A549 (cell line): Measurements from ENCODE around the gene KISS1. TPM values are rescaled to one million over a fixed set of nuclear protein-coding genes. Genes with fewer than 3 reads are reported as not detected.

Experiments used
- ATAC-seq, 2 experiments: fragments of 200-7000 bp in 1 of 2; fragments of >200 bp in 1 of 2; cut with Nextera tagmentation in 1 of 2; cut with Tn5 transposase in 1 of 2; 3 replicates each; pipeline versions ENCODE4 v1.8.0 to v1.9.1; 2018 to 2020; ENCODE audit warnings: mild to moderate bottlenecking in 1 of 2, moderate library complexity in 1 of 2
- CTCF ChIA-PET: fragments of 300-600 bp; sonication (Branson Sonifier 250); formaldehyde crosslinking; extraction: SDS; loops from one replicate; lab custom pipeline; 2021; ENCODE audit warnings: antibody characterized with exemption, inconsistent platforms; lab: Yijun Ruan, JAX
- POLR2A ChIA-PET: fragments of 350-600 bp; formaldehyde crosslinking; extraction: SDS; loops from one replicate; lab custom pipeline; 2021; ENCODE audit warnings: antibody characterized with exemption, inconsistent platforms; lab: Yijun Ruan, JAX
- DNase-seq, 2 experiments: peaks; one replicate each; pipeline versions ENCODE4 v3.0.0 to v3.0.0-alpha.2; 2011 to 2016; ENCODE audit warnings: low read depth in 1 of 2, low spot score in 1 of 2
- FAIRE-seq: peaks from 2 replicates; lab custom pipeline; 2011; peaks lifted over from hg19 to GRCh38; lab: Jason Lieb, UNC
- H3K27ac ChIP-seq, 2 experiments: fragments of >200 bp; sonication (Bioruptor Twin); formaldehyde crosslinking; 3 replicates each; pipeline ENCODE4 v1.5.1; 2016 to 2017
- H3K4me1 ChIP-seq: fragments of >200 bp; sonication (Bioruptor Twin); formaldehyde crosslinking; 3 replicates; pipeline ENCODE4 v1.6.1; 2016
- H3K4me2 ChIP-seq: fragments of >200 bp; sonication (Bioruptor Twin); formaldehyde crosslinking; 3 replicates; pipeline ENCODE4 v1.6.1; 2016
- H3K4me3 ChIP-seq: fragments of >200 bp; sonication (Bioruptor Twin); formaldehyde crosslinking; 3 replicates; pipeline ENCODE4 v1.5.1; 2016
- H3K9me3 ChIP-seq: fragments of >200 bp; sonication (Bioruptor Twin); formaldehyde crosslinking; 3 replicates; pipeline ENCODE4 v1.6.1; 2016
- CBX2 ChIP-seq: fragments of 200-600 bp; sonication (generic); IDR thresholded peaks from 2 replicates; pipeline ENCODE4 v1.6.1; 2016; ENCODE audit warnings: low read depth, mild to moderate bottlenecking, borderline replicate concordance
- CBX8 ChIP-seq: fragments of 200-600 bp; sonication (generic); IDR thresholded peaks from 2 replicates; pipeline ENCODE4 v1.6.1; 2016
- CHD4 ChIP-seq: fragments of 200-600 bp; sonication (generic); IDR thresholded peaks from 2 replicates; pipeline ENCODE4 v1.6.1; 2016; ENCODE audit warnings: antibody characterized with exemption, mild to moderate bottlenecking, borderline replicate concordance
- ELK1 ChIP-seq: fragments of 150-350 bp; IDR thresholded peaks from 2 replicates; pipeline ENCODE4 v1.6.1; 2014; ENCODE audit warnings: low read depth, mild to moderate bottlenecking, low read length
- EP300 ChIP-seq, 2 experiments: fragments of >200 bp; sonication (Bioruptor Twin); formaldehyde crosslinking; IDR thresholded peaks; 2 replicates in 1 of 2; 3 replicates in 1 of 2; pipeline ENCODE4 v1.6.1; 2016 to 2017
- ESRRA ChIP-seq: fragments of 150-350 bp; IDR thresholded peaks from 2 replicates; pipeline ENCODE4 v1.6.1; 2014; ENCODE audit warnings: mild to moderate bottlenecking, low read length, borderline replicate concordance
- FOSL2 ChIP-seq, 2 experiments: fragments of 450-650 bp in 1 of 2; fragments of >200 bp in 1 of 2; sonication (Bioruptor Twin) in 1 of 2; formaldehyde crosslinking; IDR thresholded peaks; 2 replicates each; pipeline versions ENCODE4 v1.5.0 to v1.6.1; 2016 to 2020; ENCODE audit warnings: mild to moderate bottlenecking in 1 of 2, moderate library complexity in 1 of 2
- HES2 ChIP-seq: fragments of >200 bp; sonication (Bioruptor Twin); formaldehyde crosslinking; IDR thresholded peaks from 2 replicates; pipeline ENCODE4 v1.6.1; 2016
- KDM5A ChIP-seq: fragments of 200-600 bp; sonication (generic); IDR thresholded peaks from 2 replicates; pipeline ENCODE4 v1.6.1; 2016; ENCODE audit warnings: antibody characterized with exemption, mild to moderate bottlenecking
- MAFK ChIP-seq: fragments of 450-650 bp; IDR thresholded peaks from 2 replicates; pipeline ENCODE4 v1.6.1; 2014; ENCODE audit not compliant: partially characterized antibody
- MAZ ChIP-seq: fragments of 150-350 bp; IDR thresholded peaks from 2 replicates; pipeline ENCODE4 v1.6.1; 2014; ENCODE audit warnings: antibody characterized with exemption, low read depth, low read length, borderline replicate concordance
- MYC ChIP-seq: IDR thresholded peaks from 2 replicates; pipeline ENCODE4 v1.6.1; 2012; ENCODE audit warnings: mild to moderate bottlenecking, inconsistent platforms, low read length, improper control_type of control experiment, borderline replicate concordance
- NR3C1 ChIP-seq: fragments of >200 bp; sonication (Bioruptor Twin); formaldehyde crosslinking; IDR thresholded peaks from 3 replicates; pipeline ENCODE4 v1.6.1; 2017
- PBX3 ChIP-seq: IDR thresholded peaks from 2 replicates; pipeline ENCODE4 v1.6.1; 2012
- RCOR1 ChIP-seq: fragments of 150-350 bp; IDR thresholded peaks from 2 replicates; pipeline ENCODE4 v1.6.1; 2014; ENCODE audit warnings: antibody characterized with exemption, low read length, low read depth
- RNF2 ChIP-seq: fragments of 200-600 bp; sonication (generic); IDR thresholded peaks from 2 replicates; pipeline ENCODE4 v1.6.1; 2016; ENCODE audit warnings: low read depth, mild to moderate bottlenecking, antibody characterized with exemption, moderate library complexity, borderline replicate concordance
- SMC3 ChIP-seq: fragments of >200 bp; sonication (Bioruptor Twin); formaldehyde crosslinking; IDR thresholded peaks from 3 replicates; pipeline ENCODE4 v1.6.1; 2018; ENCODE audit warnings: inconsistent platforms
- TP53 ChIP-seq: fragments of 250-450 bp; sonication (Bioruptor Pico); IDR thresholded peaks from 2 replicates; pipeline ENCODE4 v1.5.0; 2021; ENCODE audit warnings: mild to moderate bottlenecking, moderate library complexity
- ZC3H11A ChIP-seq: fragments of 450-650 bp; IDR thresholded peaks from 2 replicates; pipeline ENCODE4 v1.6.1; 2014; ENCODE audit warnings: antibody characterized with exemption, mild to moderate bottlenecking
- WGBS: methylation state at CpG from one replicate; pipeline ENCODE4 v1.1.6; 2017; ENCODE audit errors: missing lambda C conversion rate; 5-methylcytosine and 5-hydroxymethylcytosine counted together
- polyA plus RNA-seq, 4 experiments: library from polyadenylated mRNA; depleted of rRNA in 3 of 4; stranded (reverse); fragments of >200 nt; fragmentation: RNase III in 1 of 4; extraction: RNeasy Plus Mini Kit Qiagen cat#74134 plus additional on column Dnase treatment in 1 of 4; gene quantifications; 2 replicates in 3 of 4; 3 replicates in 1 of 4; pipeline ENCODE4 v1.2.3, GENCODE V29; 2011 to 2017
- TF ChIP-seq, protein P1 (sequence below): fragments of >200 bp; sonication (Bioruptor Twin); formaldehyde crosslinking; IDR thresholded peaks from 3 replicates; pipeline ENCODE4 v1.6.1; 2016
- TF ChIP-seq, protein P2 (sequence below): fragments of >200 bp; sonication (Bioruptor Twin); formaldehyde crosslinking; IDR thresholded peaks from 3 replicates; pipeline ENCODE4 v1.5.1; 2016
- TF ChIP-seq, protein P3 (sequence below): fragments of 200-600 bp; sonication (generic); IDR thresholded peaks from 2 replicates; pipeline ENCODE4 v1.6.1; 2016; ENCODE audit warnings: antibody characterized with exemption, mild to moderate bottlenecking, moderate library complexity

The KISS1 gene
- polyA plus RNA-seq, 2 of the 4 experiments (the other 2 are of a cell fraction), result 0.23 TPM; not detected in 1

GRCh38 chr1:204186597-204186996, 9.7 kb downstream of the KISS1 start (continued):
- TF ChIP-seq CBX8, result no peak

DNA sequence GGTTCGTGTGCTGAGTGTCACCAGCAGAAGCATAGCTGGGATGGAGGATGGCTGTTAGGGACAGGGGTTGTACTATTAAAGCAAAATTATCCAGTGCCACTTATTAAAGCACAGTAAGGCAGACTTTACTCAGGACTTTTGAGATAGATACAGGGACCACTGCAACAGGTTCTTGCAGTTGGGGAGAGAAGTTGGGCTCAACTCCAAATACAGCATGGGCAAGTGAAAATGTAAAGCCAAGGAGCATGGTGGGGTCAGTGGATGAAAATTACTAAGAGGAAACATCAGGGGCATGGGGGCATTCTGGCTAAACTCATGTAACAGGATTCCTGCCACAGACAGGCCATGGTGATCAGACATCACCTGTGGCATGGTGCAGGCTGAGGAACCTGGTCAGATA, 15.2 kb downstream of the KISS1 start:
- ChIA-PET POLR2A (no interaction called here), CTCF (interaction anchor here (1.1 to 3.9 kb wide), 4 partner anchors 10 to 181 kb away, joined by 3 to 29 read pairs (median 6); no protein-coding TSS in a partner anchor)
- Histone ChIP-seq H3K4me1 (no peaks in the 10 kb centered on the region), H3K4me3 (no peak overlapping the region), H3K27ac (no peak overlapping the region), H3K9me3 (no peaks in the 10 kb centered on the region), H3K4me2 (no peak overlapping the region)
- ATAC-seq, result no peak
- TF ChIP-seq, protein P1, sequence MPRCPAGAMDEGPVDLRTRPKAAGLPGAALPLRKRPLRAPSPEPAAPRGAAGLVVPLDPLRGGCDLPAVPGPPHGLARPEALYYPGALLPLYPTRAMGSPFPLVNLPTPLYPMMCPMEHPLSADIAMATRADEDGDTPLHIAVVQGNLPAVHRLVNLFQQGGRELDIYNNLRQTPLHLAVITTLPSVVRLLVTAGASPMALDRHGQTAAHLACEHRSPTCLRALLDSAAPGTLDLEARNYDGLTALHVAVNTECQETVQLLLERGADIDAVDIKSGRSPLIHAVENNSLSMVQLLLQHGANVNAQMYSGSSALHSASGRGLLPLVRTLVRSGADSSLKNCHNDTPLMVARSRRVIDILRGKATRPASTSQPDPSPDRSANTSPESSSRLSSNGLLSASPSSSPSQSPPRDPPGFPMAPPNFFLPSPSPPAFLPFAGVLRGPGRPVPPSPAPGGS, result no peak
- TF ChIP-seq CHD4 (no peak), CBX2 (no peak), TP53 (CRISPR knock-in tag) (no peak), ESRRA (no peak), CBX8 (no peak), ELK1 (no peak), HES2 (no peak)
- no peak for DNase-seq
- 0% methylated on average over 1 of the region's 1 CpG for WGBS
- FAIRE-seq, result no peak

GRCh38 chr1:204180133-204180532, 16.2 kb downstream of the KISS1 start:
- CTCF ChIA-PET, result interaction anchor here (1.1 to 3.9 kb wide), 6 partner anchors 9 to 182 kb away, joined by 3 to 29 read pairs (median 4); no protein-coding TSS in a partner anchor
- FAIRE-seq (no peak), ATAC-seq (no peak), DNase-seq (no peak)
- Histone ChIP-seq H3K4me2 (no peak overlapping the region), H3K4me1 (no peaks in the 10 kb centered on the region), H3K9me3 (no peaks in the 10 kb centered on the region), H3K4me3 (no peak overlapping the region), H3K27ac (no peak overlapping the region)
- TF ChIP-seq ZC3H11A (no peak), ESRRA (no peak), MAZ (no peak), RNF2 (no peak), KDM5A (no peak), CBX8 (no peak), MAFK (no peak), MYC (no peak), RCOR1 (no peak), PBX3 (no peak), SMC3 (no peak), NR3C1 (no peak), FOSL2 (IDR thresholded peaks at IDR 0.05) (no peak), FOSL2 (CRISPR knock-in tag; IDR thresholded peaks at IDR 0.05) (no peak), EP300 (IDR thresholded peaks at IDR 0.05) (no peak), TP53 (CRISPR knock-in tag) (no peak)
- TF ChIP-seq, protein P2, sequence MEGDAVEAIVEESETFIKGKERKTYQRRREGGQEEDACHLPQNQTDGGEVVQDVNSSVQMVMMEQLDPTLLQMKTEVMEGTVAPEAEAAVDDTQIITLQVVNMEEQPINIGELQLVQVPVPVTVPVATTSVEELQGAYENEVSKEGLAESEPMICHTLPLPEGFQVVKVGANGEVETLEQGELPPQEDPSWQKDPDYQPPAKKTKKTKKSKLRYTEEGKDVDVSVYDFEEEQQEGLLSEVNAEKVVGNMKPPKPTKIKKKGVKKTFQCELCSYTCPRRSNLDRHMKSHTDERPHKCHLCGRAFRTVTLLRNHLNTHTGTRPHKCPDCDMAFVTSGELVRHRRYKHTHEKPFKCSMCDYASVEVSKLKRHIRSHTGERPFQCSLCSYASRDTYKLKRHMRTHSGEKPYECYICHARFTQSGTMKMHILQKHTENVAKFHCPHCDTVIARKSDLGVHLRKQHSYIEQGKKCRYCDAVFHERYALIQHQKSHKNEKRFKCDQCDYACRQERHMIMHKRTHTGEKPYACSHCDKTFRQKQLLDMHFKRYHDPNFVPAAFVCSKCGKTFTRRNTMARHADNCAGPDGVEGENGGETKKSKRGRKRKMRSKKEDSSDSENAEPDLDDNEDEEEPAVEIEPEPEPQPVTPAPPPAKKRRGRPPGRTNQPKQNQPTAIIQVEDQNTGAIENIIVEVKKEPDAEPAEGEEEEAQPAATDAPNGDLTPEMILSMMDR, result no peak
- TF ChIP-seq, protein P3, sequence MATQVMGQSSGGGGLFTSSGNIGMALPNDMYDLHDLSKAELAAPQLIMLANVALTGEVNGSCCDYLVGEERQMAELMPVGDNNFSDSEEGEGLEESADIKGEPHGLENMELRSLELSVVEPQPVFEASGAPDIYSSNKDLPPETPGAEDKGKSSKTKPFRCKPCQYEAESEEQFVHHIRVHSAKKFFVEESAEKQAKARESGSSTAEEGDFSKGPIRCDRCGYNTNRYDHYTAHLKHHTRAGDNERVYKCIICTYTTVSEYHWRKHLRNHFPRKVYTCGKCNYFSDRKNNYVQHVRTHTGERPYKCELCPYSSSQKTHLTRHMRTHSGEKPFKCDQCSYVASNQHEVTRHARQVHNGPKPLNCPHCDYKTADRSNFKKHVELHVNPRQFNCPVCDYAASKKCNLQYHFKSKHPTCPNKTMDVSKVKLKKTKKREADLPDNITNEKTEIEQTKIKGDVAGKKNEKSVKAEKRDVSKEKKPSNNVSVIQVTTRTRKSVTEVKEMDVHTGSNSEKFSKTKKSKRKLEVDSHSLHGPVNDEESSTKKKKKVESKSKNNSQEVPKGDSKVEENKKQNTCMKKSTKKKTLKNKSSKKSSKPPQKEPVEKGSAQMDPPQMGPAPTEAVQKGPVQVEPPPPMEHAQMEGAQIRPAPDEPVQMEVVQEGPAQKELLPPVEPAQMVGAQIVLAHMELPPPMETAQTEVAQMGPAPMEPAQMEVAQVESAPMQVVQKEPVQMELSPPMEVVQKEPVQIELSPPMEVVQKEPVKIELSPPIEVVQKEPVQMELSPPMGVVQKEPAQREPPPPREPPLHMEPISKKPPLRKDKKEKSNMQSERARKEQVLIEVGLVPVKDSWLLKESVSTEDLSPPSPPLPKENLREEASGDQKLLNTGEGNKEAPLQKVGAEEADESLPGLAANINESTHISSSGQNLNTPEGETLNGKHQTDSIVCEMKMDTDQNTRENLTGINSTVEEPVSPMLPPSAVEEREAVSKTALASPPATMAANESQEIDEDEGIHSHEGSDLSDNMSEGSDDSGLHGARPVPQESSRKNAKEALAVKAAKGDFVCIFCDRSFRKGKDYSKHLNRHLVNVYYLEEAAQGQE, result no peak
- 43% methylated on average over 6 of the region's 6 CpGs for WGBS
- POLR2A ChIA-PET, result interaction anchor here (0.6 kb wide), 1 partner anchor 235 kb away, joined by 3 read pairs; no protein-coding TSS in a partner anchor
